GM12878 (cell line): ENCODE measurements around the gene PDZD7. TPM values are rescaled to one million over a fixed set of nuclear protein-coding genes. Genes with fewer than 3 reads are reported as not detected.
A peak's percentile ranks its signal among the peaks of the same experiment; 100 is the strongest.

Experiments used
- ATAC-seq: fragments of 200-7000 bp; cut with Tn5 transposase; 3 replicates; pipeline ENCODE4 v1.9.1; 2020; ENCODE audit warnings: mild to moderate bottlenecking, moderate library complexity
- BruUV-seq: library from RNA; stranded (reverse); fragments of 400-500 nt; replicated peaks from 2 replicates; lab custom pipeline; 2021; lab: Mats Ljungman, UMichigan
- CTCF ChIA-PET: fragments of 300-600 bp; sonication (Branson Sonifier 250); formaldehyde crosslinking; extraction: SDS; loops from one replicate; lab custom pipeline; 2021; ENCODE audit warnings: inconsistent platforms; lab: Yijun Ruan, JAX
- POLR2A ChIA-PET: fragments of 350-600 bp; formaldehyde crosslinking; extraction: SDS; loops from one replicate; lab custom pipeline; 2021; ENCODE audit warnings: inconsistent platforms; lab: Charles Lee
- RAD21 ChIA-PET: fragments of 300-600 bp; sonication (Branson Sonifier 250); formaldehyde crosslinking; loops from one replicate; lab custom pipeline; 2023; ENCODE audit warnings: antibody characterized with exemption; ENCODE audit not compliant: unreplicated experiment; lab: Charles Lee
- SMC1A ChIA-PET: fragments of 300-600 bp; sonication (Branson Sonifier 250); formaldehyde crosslinking; loops from one replicate; lab custom pipeline; 2023; ENCODE audit not compliant: unreplicated experiment, uncharacterized antibody; lab: Charles Lee
- DNase-seq: peaks from one replicate; pipeline ENCODE4 v3.0.0-alpha.2; 2011; ENCODE audit warnings: low read depth, low spot score
- FAIRE-seq: peaks from 3 replicates; lab custom pipeline; 2011; peaks lifted over from hg19 to GRCh38; lab: Jason Lieb, UNC
- H2AFZ ChIP-seq: 2 replicates; pipeline ENCODE4 v1.6.0; 2011; ENCODE audit warnings: low read depth, low read length, control low read depth; ENCODE audit not compliant: control insufficient read depth
- H3K27ac ChIP-seq: 2 replicates; pipeline ENCODE4 v1.5.1; 2011; ENCODE audit warnings: control low read depth; ENCODE audit not compliant: control insufficient read depth, insufficient read depth
- H3K27me3 ChIP-seq, 2 experiments: replicated peaks in 1 of 2; 2 replicates each; pipeline versions ENCODE4 v1.6.0 to v1.6.1; 2011; ENCODE audit warnings: low read length in 1 of 2; ENCODE audit not compliant: control insufficient read depth in 2 of 2, insufficient read depth in 2 of 2
- H3K36me3 ChIP-seq, 2 experiments: 2 replicates each; pipeline ENCODE4 v1.5.1; 2011; ENCODE audit warnings: low read length in 1 of 2; ENCODE audit not compliant: control insufficient read depth in 2 of 2, insufficient read depth in 2 of 2
- H3K4me1 ChIP-seq: 2 replicates; pipeline ENCODE4 v1.6.1; 2011; ENCODE audit warnings: mild to moderate bottlenecking, low read length, moderate library complexity, mixed read lengths; ENCODE audit not compliant: control insufficient read depth, insufficient read depth
- H3K4me2 ChIP-seq: 2 replicates; pipeline ENCODE4 v1.6.0; 2011; ENCODE audit warnings: control low read depth; ENCODE audit not compliant: control insufficient read depth, insufficient read depth
- H3K4me3 ChIP-seq: fragments of 200-600 bp; sonication (generic); 2 replicates; pipeline ENCODE4 v1.5.1; 2016
- H3K79me2 ChIP-seq: 2 replicates; pipeline ENCODE4 v1.6.0; 2011; ENCODE audit warnings: low read length; ENCODE audit not compliant: control insufficient read depth, insufficient read depth
- H3K9ac ChIP-seq: 2 replicates; pipeline ENCODE4 v1.8.0; 2011; ENCODE audit warnings: low read length, control low read depth, mixed read lengths; ENCODE audit not compliant: control insufficient read depth, insufficient read depth
- H3K9me3 ChIP-seq: replicated peaks from 3 replicates; pipeline ENCODE4 v1.5.1; 2011; ENCODE audit warnings: mild to moderate bottlenecking, low read length; ENCODE audit not compliant: control insufficient read depth, insufficient read depth
- H4K20me1 ChIP-seq: 2 replicates; pipeline ENCODE4 v1.6.0; 2011; ENCODE audit not compliant: control insufficient read depth, insufficient read depth
- CTCF ChIP-seq, 3 experiments: IDR thresholded peaks in 2 of 3; conservative IDR thresholded peaks in 1 of 3; 2 replicates each; pipeline ENCODE4 v1.5.1; 2011; ENCODE audit warnings: low read depth in 3 of 3, low read length in 3 of 3, mild to moderate bottlenecking in 3 of 3, control low read depth in 2 of 3, moderate library complexity in 2 of 3, inconsistent platforms in 1 of 3, mixed read lengths in 1 of 3; ENCODE audit not compliant: control insufficient read depth in 2 of 3, insufficient read depth in 1 of 3; ENCODE audit errors: extremely low read depth in 1 of 3
- EED ChIP-seq: sonication (generic); IDR thresholded peaks from 2 replicates; pipeline ENCODE4 v1.6.1; 2016; ENCODE audit warnings: antibody characterized with exemption, low read depth
- HSF1 ChIP-seq: fragments of 150-350 bp; IDR thresholded peaks from 2 replicates; pipeline ENCODE4 v1.6.1; 2014; ENCODE audit warnings: mild to moderate bottlenecking, low read depth, low read length
- RAD21 ChIP-seq: IDR thresholded peaks from 2 replicates; pipeline ENCODE4 v1.6.1; 2011; ENCODE audit warnings: mild to moderate bottlenecking, low read depth, low read length, moderate library complexity; ENCODE audit not compliant: insufficient read depth
- REST ChIP-seq: IDR thresholded peaks from 2 replicates; pipeline ENCODE4 v1.6.1; 2012; ENCODE audit warnings: mild to moderate bottlenecking, low read depth, low read length
- TCF3 ChIP-seq: IDR thresholded peaks from 2 replicates; pipeline ENCODE4 v1.6.1; 2012; ENCODE audit warnings: low read depth, mild to moderate bottlenecking, low read length, borderline replicate concordance; ENCODE audit not compliant: insufficient read depth
- ZBTB40 ChIP-seq: fragments of 450-650 bp; IDR thresholded peaks from 2 replicates; pipeline ENCODE4 v1.6.1; 2016; ENCODE audit warnings: mild to moderate bottlenecking, moderate library complexity, borderline replicate concordance
- WGBS: methylation state at CpG from one replicate; pipeline ENCODE4 v1.1.6; 2016; ENCODE audit warnings: low lambda C conversion rate; ENCODE audit not compliant: insufficient replicate concordance, insufficient coverage; ENCODE audit errors: missing lambda C conversion rate; 5-methylcytosine and 5-hydroxymethylcytosine counted together
- in situ Hi-C: fragments of 300-500 bp; cut with MboI; formaldehyde crosslinking; loops from 9 replicates; pipeline ENCODE4 v1.14.3; 2018; ENCODE audit warnings: mixed read lengths
- intact Hi-C: fragments of 100-400 bp; cut with micrococcal nuclease; formaldehyde crosslinking; loops from one replicate; pipeline ENCODE4 v1.14.2; 2022; ENCODE audit not compliant: unreplicated experiment
- polyA plus RNA-seq, 11 experiments: library from polyadenylated mRNA; depleted of rRNA in 4 of 11; unstranded in 6 of 11; stranded (reverse) in 5 of 11; fragments of >200 nt; fragmentation: Nextera tagmentation in 4 of 11; fragmentation: Illumina TruSeq in 1 of 11; extraction: Ambion mirVana in 4 of 11; extraction: Trizol in 1 of 11; gene quantifications; 1 replicate in 1 of 11; 2 replicates in 10 of 11; pipeline versions ENCODE4 v1.2.1 to v1.2.3, GENCODE V29; 2011 to 2016; ENCODE audit warnings: inconsistent platforms in 2 of 11, missing spikeins in 2 of 11, low read depth in 1 of 11
- total RNA-seq, 4 experiments: library from RNA; depleted of rRNA in 3 of 4; stranded (reverse); fragments of >200 nt in 3 of 4; fragmentation: Illumina TruSeq in 1 of 4; extraction: Trizol in 1 of 4; gene quantifications; 2 replicates each; pipeline versions ENCODE4 v1.2.1 to v1.2.3, GENCODE V29; 2013 to 2021

Gene PDZD7
- total and polyA plus RNA-seq, 10 of the 15 experiments (the other 5 are each of a cell fraction or from before 2014, with no cell fraction given) = 0.01 to 0.20 (median 0.03) TPM; not detected in 7

DNA sequence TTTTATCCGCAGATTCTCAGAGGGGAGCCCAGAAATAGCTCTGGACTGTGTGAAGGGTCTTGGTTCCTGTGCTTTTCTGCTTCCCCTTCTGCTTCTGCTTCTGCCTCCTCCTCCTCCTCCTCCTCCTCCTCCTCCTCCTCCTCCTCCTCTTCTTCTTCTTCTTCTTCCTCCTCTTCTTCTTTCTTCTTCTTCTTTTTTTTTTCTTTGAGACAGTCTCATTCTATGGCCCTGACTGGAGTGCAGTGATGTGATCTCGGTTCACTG, 11.6 kb downstream of the PDZD7 start (continued):
- no peak for TF ChIP-seq REST

DNA sequence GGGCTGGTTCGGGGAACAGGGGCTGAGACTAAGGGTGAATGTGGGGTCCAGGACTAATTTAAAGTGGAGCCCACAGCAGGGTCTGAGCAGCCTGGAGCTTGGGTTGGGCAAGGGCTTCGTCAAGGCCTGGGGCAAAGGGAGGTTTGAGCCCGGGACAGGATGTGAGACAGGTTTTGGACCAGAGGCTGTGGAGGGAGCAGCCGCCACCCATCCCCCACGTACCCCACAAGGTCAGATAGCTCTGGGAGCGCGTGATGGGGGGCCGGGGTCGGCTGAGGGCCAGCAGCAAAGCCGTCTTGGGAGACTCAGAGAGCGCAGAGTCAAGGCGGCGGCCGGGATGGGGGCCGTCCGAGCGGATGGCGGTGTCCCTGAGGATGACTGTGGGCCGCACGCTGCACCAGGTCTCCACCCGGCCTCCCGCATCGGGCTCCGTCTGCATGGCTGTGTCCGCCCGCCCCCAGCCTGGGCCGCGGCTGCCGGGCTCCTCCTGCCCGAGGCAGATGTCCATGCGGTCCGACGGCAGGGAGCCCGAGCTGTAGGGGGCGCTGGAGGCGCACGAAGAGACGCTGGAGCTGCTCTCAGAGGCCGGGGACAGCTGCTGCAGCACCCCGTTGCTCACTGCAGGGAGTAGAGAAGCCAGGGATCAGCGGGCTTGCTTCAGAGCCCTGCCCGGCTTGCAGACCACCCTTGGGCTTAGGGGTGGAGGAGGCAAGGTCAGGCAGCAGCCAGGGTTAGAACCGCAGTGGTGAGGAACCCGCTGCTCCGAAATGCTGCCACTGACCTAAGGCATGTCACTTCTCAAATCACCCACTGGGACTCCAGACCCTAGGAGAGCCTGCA, 12.1 kb downstream of the PDZD7 start:
- peak overlapping the region; percentile 48 for H3K4me2 ChIP-seq
- BruUV-seq = no TSS peak
- peaks cover 10% of the 10 kb centered on the region in 2 experiments for H3K27me3 ChIP-seq
- peaks cover 9% of the 10 kb centered on the region for H3K4me1 ChIP-seq
- intact Hi-C loops (no loop called here), in situ Hi-C loops (no loop called here)
- POLR2A ChIA-PET = no interaction called here
- FAIRE-seq = no peak
- 34% methylated on average over 43 of the region's 45 CpGs for WGBS
- DNase-seq = no peak
- no peak overlapping the region for H3K4me3 ChIP-seq
- no peaks in the 10 kb centered on the region for H3K36me3 ChIP-seq
- peak; percentile 87 for ATAC-seq
- H3K79me2 ChIP-seq = no peaks in the 10 kb centered on the region
- peak overlapping the region; percentile 41; the same call in 1 of the 2 replicates for H2AFZ ChIP-seq
- SMC1A ChIA-PET = interaction anchor here (1.0 to 1.4 kb wide), 2 partner anchors 10 to 24 kb away, joined by 3 to 5 read pairs; no protein-coding TSS in a partner anchor
- H4K20me1 ChIP-seq = no peaks in the 10 kb centered on the region
- RAD21 ChIA-PET = interaction anchor here (0.7 to 2.6 kb wide), 13 partner anchors 10 to 123 kb away, joined by 3 to 13 read pairs (median 6); partner anchors contain the start of genes KAZALD1, PDZD7 and SFXN3
- CTCF ChIA-PET = interaction anchor here (0.6 to 6.8 kb wide), 16 partner anchors 11 to 676 kb away, joined by 3 to 91 read pairs (median 14); partner anchors contain the start of genes LZTS2, MRPL43, PDZD7 and SFXN3
- no peak overlapping the region for H3K27ac ChIP-seq
- no peak overlapping the region for H3K9ac ChIP-seq
- no peaks in the 10 kb centered on the region for H3K9me3 ChIP-seq
- TF ChIP-seq ZBTB40 (no peak), EED (0 out of 2 replicates have a peak, but pooled peaks have one; percentile 8), CTCF (IDR thresholded peaks at IDR 0.05 in 2 of 3, conservative IDR thresholded peaks at IDR 0.05 in 1 of 3; ENCODE audit: control insufficient read depth in 2 of 3, extremely low read depth in 1 of 3, insufficient read depth in 1 of 3, low read depth in 3 of 3, low read length in 3 of 3) (peak; percentile 61 to 77 (median 61)), RAD21 (peak; percentile 43; the same call in 1 of the 2 replicates), TCF3 (0 out of 2 replicates have a peak, but pooled peaks have one; percentile 45), HSF1 (no peak)
